ENCODE results near the gene GPC5.

Gene GPC5

DNA sequence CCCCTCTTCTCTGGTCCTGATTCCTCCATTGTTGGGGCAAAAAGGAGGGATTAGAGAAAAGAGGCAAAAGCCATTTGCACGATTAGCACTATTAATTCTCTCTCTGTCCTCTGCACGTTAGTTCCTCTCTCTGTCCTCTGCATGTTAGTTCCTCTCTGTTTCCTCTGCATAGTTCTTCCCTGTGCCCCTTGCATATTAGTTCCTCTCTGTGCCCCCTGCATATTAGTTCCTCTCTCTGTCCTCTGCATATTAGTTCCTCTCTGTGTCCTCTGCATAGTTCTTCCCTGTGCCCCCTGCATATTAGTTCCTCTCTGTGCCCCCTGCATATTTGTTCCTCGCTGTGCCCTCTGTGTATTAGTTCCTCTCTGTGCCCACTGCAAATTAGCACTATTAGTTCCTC, 981.0 kb downstream of the GPC5 start:
- no peak for TF ChIP-seq CTCF (IDR thresholded peaks at IDR 0.05; ENCODE audit: extremely low read depth, missing control alignments)
- DNase-seq (ENCODE audit: low spot score) = no peak

DNA sequence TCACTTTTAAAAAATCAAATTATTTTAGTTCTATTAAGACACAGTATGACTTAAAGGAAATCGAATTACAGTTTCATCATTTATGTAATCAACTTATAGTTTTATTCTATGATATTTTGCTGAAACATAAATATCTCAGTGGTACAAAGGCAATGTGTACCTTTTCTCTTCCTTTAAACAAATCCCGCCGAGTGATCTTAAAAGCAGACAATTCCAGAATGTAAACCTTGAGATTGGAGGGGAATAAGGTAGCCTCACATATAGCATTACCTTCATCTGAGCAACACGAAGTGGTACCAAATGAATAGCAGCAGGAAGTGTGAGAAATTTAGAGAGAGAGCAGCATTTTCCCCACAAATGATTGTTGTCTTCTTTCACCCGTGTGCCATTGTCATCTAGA, 986.0 kb downstream of the GPC5 start:
- DNase-seq (ENCODE audit: low spot score) = no peak
- no peak for TF ChIP-seq CTCF (IDR thresholded peaks at IDR 0.05; ENCODE audit: extremely low read depth, missing control alignments)

- TF ChIP-seq CTCF (IDR thresholded peaks at IDR 0.05; ENCODE audit: extremely low read depth, missing control alignments) = no peak
- DNase-seq (ENCODE audit: low spot score) = no peak
Observed at GRCh38 chr13:92387245-92387644, 988.8 kb downstream of the GPC5 start.

DNA sequence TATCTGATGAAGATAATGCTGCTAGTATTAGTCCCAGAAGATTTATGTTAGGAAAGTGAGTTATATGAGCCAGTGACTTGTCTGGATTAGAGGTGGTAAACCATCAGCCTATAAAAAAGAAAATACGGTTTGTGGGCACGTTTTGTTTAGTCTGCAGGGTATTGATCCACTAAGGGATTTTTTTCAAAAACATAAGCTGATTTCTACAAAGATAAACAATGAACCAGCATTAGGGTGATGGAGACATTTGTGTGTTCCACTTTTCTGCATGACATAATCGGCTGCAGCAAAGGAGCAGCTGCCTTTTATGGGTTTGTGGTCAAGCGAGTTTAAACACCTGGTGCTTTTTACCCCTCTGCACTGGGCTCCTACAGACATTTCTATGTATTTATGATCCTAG, 991.8 kb downstream of the GPC5 start:
- DNase-seq (ENCODE audit: low spot score) = no peak

GRCh38 chr13:92403606-92404005, 1005.2 kb downstream of the GPC5 start:
- no peak for TF ChIP-seq CTCF (IDR thresholded peaks at IDR 0.05; ENCODE audit: extremely low read depth, missing control alignments)
- no peak for DNase-seq (ENCODE audit: low spot score)

More for the DNA sequence above, 991.8 kb downstream of the GPC5 start:
- TF ChIP-seq CTCF (IDR thresholded peaks at IDR 0.05; ENCODE audit: extremely low read depth, missing control alignments) = no peak

DNA sequence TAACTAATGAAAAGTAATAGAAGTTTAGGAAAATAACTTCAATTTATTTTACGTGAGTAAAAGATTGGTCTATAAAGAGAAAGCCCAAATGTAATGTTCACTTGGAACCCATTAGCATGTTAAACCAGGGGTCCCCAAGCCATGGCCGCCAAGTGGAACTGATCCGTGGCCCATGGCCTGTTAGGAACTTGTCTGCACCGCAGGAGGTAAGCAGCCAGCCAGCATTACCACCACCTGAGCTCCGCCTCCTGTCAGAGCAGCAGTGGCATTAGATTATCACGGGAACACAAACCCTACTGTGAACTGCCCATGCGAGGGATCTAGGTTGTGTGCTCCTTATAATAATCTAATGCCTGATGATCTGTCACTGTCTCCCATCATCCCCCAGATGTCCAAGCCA, 1009.4 kb downstream of the GPC5 start:
- DNase-seq (ENCODE audit: low spot score) = no peak
- no peak for TF ChIP-seq CTCF (IDR thresholded peaks at IDR 0.05; ENCODE audit: extremely low read depth, missing control alignments)

- TF ChIP-seq CTCF (IDR thresholded peaks at IDR 0.05; ENCODE audit: extremely low read depth, missing control alignments) = no peak
- no peak for DNase-seq (ENCODE audit: low spot score)
Observed at GRCh38 chr13:92412481-92412880, 1014.1 kb downstream of the GPC5 start.

Data from GM20000 (cell line).